ENCODE results near the gene GALNT16.
"Not testable (repeated sequence)": the region's sequence is repeated elsewhere in the genome, so short reads cannot be mapped to it uniquely, and the experiment has no call there.

GALNT16 gene

GRCh38 chr14:69268763-69269162 lies 8.8 kb downstream of the GALNT16 start:
- no peak for DNase-seq (ENCODE audit: low spot score)
- TF ChIP-seq CTCF (IDR thresholded peaks at IDR 0.05; ENCODE audit: borderline replicate concordance, control extremely low read depth, extremely low read depth, insufficient read depth, missing control alignments): no peak
- in situ Hi-C loops (cut with MboI; ENCODE audit: low sequenced_read_pairs, unreplicated experiment): no loop called here

DNA sequence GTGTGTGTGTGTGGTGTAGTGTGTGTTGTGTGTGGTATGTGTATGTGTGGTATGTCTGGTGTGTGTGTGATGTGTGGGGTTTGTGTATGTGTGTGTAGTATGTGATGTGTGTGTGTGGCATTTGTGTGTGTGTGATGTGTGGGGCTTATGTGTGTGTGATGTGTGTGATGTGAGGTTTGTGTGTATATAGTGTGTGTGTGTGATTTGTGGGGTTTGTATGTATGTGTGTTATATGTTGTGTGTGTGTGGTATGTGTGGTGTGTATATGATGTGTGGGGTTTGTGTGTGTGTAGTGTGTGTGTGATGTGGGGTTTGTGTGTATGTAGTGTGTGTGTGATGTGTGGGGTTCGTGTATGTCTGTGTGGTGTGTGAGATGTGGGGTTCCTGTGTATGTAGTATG lies 9.4 kb downstream of the GALNT16 start:
- in situ Hi-C loops (cut with MboI; ENCODE audit: low sequenced_read_pairs, unreplicated experiment): no loop called here
- no peak for TF ChIP-seq CTCF (IDR thresholded peaks at IDR 0.05; ENCODE audit: borderline replicate concordance, control extremely low read depth, extremely low read depth, insufficient read depth, missing control alignments)

DNA sequence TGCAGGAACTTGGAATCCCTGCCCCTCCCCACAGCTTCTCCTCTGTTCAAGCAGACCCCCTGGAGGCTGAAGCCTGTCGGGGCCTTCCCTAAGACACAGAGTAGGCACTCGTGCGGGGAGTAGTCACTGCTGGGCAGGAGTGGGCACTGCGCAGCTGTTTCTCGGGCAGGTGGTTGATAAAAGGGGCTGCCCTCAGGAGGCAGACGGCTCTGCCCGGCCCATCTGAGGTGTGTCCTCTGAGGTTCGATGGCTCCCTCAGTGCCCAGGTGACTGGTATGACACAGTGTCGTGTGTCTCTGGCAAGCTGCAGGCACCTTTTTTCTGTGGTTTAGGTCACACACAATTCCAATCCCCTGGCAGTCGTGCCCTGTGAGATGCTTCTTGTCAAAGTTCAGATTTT lies 10.1 kb downstream of the GALNT16 start:
- TF ChIP-seq CTCF (IDR thresholded peaks at IDR 0.05; ENCODE audit: borderline replicate concordance, control extremely low read depth, extremely low read depth, insufficient read depth, missing control alignments): no peak
- no peak for DNase-seq (ENCODE audit: low spot score)
- in situ Hi-C loops (cut with MboI; ENCODE audit: low sequenced_read_pairs, unreplicated experiment): no loop called here

More for the DNA sequence above, 9.4 kb downstream of the GALNT16 start:
- DNase-seq (ENCODE audit: low spot score): no peak

- no peak for TF ChIP-seq CTCF (IDR thresholded peaks at IDR 0.05; ENCODE audit: borderline replicate concordance, control extremely low read depth, extremely low read depth, insufficient read depth, missing control alignments)
- no peak for DNase-seq (ENCODE audit: low spot score)
- in situ Hi-C loops (cut with MboI; ENCODE audit: low sequenced_read_pairs, unreplicated experiment): no loop called here
These were observed 11.1 kb downstream of the GALNT16 start for GRCh38 chr14:69270795-69271708.

DNA sequence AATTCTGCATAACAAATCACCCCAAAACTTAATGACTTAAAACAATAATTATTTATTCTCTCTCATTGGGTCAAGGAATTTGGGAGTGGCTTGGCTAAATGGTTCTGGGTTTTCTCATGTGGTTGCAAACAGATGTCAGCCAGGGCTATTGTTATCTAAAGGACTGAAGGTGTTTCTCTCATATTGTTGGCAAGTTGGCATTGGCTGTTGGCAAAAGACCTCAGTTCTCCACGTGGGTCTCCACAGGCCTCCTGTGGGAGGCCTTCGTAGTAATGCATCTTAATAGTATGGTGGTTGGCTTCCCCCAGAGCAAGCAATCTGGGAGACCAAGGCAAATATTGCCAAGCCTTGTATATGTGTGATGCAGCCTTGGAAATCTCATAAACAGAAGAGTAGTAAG lies 14.4 kb downstream of the GALNT16 start:
- in situ Hi-C loops (cut with MboI; ENCODE audit: low sequenced_read_pairs, unreplicated experiment): no loop called here
- no peak for TF ChIP-seq CTCF (IDR thresholded peaks at IDR 0.05; ENCODE audit: borderline replicate concordance, control extremely low read depth, extremely low read depth, insufficient read depth, missing control alignments)
- DNase-seq (ENCODE audit: low spot score): no peak

- no peak for DNase-seq (ENCODE audit: low spot score)
- in situ Hi-C loops (cut with MboI; ENCODE audit: low sequenced_read_pairs, unreplicated experiment): no loop called here
- TF ChIP-seq CTCF (IDR thresholded peaks at IDR 0.05; ENCODE audit: borderline replicate concordance, control extremely low read depth, extremely low read depth, insufficient read depth, missing control alignments): no peak
These were observed 15.4 kb downstream of the GALNT16 start for GRCh38 chr14:69275331-69275730.

DNA sequence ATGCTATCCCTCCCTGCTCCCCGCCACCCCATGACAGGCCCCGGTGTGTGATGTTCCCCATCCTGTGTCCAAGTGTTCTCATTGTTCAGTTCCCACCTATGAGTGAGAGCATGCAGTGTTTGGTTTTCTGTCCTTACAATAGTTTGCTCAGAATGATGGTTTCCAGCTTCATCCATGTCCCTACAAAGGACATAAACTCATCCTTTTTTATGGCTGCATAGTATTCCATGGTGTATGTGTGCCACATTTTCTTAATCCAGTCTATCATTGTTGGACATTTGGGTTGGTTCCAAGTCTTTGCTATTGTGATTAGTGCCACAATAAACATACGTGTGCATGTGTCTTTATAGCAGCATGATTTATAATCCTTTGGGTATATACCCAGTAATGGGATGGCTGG lies 17.4 kb downstream of the GALNT16 start:
- in situ Hi-C loops (cut with MboI; ENCODE audit: low sequenced_read_pairs, unreplicated experiment); DNase-seq (ENCODE audit: low spot score): not testable (repeated sequence)
